WERI-Rb-1 (cell line): ENCODE results near the gene PTBP1.

Experiments used
- DNase-seq: peaks from one replicate; pipeline ENCODE4 v3.0.0-alpha.2; 2020
- H3K27ac ChIP-seq: fragments of 250-450 bp; sonication (Bioruptor Pico); 2 replicates; pipeline ENCODE4 v1.5.1; 2020; ENCODE audit warnings: mild to moderate bottlenecking, moderate library complexity
- H3K27me3 ChIP-seq: fragments of 250-450 bp; sonication (Bioruptor Pico); 2 replicates; pipeline ENCODE4 v1.5.1; 2021; ENCODE audit warnings: mild to moderate bottlenecking, low read depth, moderate library complexity; ENCODE audit not compliant: insufficient read depth, severe bottlenecking
- H3K36me3 ChIP-seq: fragments of 250-450 bp; sonication (Bioruptor Pico); 2 replicates; pipeline ENCODE4 v1.5.1; 2020; ENCODE audit warnings: mild to moderate bottlenecking, moderate library complexity
- H3K4me3 ChIP-seq: 2 replicates; pipeline ENCODE4 v1.5.1; 2011; ENCODE audit warnings: low read depth, mild to moderate bottlenecking, control low read depth, low read length
- H3K9me3 ChIP-seq: fragments of 250-450 bp; sonication (Bioruptor Pico); 2 replicates; pipeline ENCODE4 v1.5.1; 2021; ENCODE audit warnings: mild to moderate bottlenecking, moderate library complexity; ENCODE audit not compliant: severe bottlenecking
- CTCF ChIP-seq: IDR thresholded peaks from 2 replicates; pipeline ENCODE4 v1.5.1; 2011; ENCODE audit warnings: low read depth, mild to moderate bottlenecking, control low read depth, inconsistent platforms, low read length

PTBP1 gene

GRCh38 chr19:807627-808422 is 10.6 kb downstream of the PTBP1 start:
- peaks cover 92% of the 10 kb centered on the region for H3K36me3 ChIP-seq
- no peaks in the 10 kb centered on the region for H3K27me3 ChIP-seq
- H3K4me3 ChIP-seq, result no peak overlapping the region
- no peak for DNase-seq
- no peaks in the 10 kb centered on the region for H3K9me3 ChIP-seq
- no peak overlapping the region for H3K27ac ChIP-seq
- TF ChIP-seq CTCF, result no peak

DNA sequence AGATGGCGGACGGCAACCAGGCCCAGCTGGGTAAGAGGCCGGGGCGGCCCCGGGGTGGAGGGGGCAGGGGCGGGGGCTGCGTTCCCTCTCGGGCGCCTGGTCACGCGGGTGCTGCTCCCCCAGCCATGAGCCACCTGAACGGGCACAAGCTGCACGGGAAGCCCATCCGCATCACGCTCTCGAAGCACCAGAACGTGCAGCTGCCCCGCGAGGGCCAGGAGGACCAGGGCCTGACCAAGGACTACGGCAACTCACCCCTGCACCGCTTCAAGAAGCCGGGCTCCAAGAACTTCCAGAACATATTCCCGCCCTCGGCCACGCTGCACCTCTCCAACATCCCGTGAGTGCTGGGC is 11.1 kb downstream of the PTBP1 start:
- Histone ChIP-seq H3K36me3 (peaks cover 92% of the 10 kb centered on the region), H3K9me3 (no peaks in the 10 kb centered on the region), H3K4me3 (no peak overlapping the region), H3K27ac (no peak overlapping the region), H3K27me3 (no peaks in the 10 kb centered on the region)
- TF ChIP-seq CTCF, result no peak
- no peak for DNase-seq

DNA sequence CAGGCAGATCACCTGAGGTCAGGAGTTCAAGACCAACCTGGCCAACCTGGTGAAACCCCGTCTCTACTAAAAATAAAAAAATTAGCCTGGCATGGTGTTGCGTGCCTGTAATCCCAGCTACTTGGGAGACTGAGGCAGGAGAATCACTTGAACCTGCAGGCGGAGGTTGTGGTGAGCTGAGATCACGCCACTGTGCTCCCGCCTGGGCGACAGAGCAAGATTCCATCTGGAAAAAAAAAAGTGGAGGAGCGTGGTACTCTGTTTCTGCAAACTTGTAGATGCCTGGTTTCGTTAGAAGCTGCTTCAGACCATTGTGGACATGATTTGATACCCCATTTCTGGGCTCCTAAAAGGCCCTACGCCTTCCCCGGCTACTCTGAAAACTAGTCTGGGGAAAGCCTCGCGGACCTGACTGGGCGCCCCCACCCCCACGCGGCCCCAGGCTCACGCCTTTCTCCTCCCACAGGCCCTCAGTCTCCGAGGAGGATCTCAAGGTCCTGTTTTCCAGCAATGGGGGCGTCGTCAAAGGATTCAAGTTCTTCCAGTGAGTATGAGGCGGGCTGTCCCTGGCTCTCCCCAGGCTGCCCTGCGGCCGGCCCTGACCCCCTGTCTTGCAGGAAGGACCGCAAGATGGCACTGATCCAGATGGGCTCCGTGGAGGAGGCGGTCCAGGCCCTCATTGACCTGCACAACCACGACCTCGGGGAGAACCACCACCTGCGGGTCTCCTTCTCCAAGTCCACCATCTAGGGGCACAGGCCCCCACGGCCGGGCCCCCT is 13.0 kb downstream of the PTBP1 start:
- H3K36me3 ChIP-seq, result peaks cover 90% of the 10 kb centered on the region
- no peak for TF ChIP-seq CTCF
- no peak overlapping the region for H3K4me3 ChIP-seq
- no peak for DNase-seq
- no peaks in the 10 kb centered on the region for H3K27me3 ChIP-seq
- H3K27ac ChIP-seq, result no peak overlapping the region
- H3K9me3 ChIP-seq, result no peaks in the 10 kb centered on the region

DNA sequence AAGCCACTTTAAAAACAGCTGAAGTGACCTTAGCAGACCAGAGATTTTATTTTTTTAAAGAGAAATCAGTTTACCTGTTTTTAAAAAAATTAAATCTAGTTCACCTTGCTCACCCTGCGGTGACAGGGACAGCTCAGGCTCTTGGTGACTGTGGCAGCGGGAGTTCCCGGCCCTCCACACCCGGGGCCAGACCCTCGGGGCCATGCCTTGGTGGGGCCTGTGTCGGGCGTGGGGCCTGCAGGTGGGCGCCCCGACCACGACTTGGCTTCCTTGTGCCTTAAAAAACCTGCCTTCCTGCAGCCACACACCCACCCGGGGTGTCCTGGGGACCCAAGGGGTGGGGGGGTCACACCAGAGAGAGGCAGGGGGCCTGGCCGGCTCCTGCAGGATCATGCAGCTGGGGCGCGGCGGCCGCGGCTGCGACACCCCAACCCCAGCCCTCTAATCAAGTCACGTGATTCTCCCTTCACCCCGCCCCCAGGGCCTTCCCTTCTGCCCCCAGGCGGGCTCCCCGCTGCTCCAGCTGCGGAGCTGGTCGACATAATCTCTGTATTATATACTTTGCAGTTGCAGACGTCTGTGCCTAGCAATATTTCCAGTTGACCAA is 13.7 kb downstream of the PTBP1 start:
- no peak for TF ChIP-seq CTCF
- Histone ChIP-seq H3K27me3 (no peaks in the 10 kb centered on the region), H3K36me3 (peaks cover 86% of the 10 kb centered on the region), H3K27ac (no peak overlapping the region), H3K9me3 (no peaks in the 10 kb centered on the region), H3K4me3 (no peak overlapping the region)
- DNase-seq, result no peak

DNA sequence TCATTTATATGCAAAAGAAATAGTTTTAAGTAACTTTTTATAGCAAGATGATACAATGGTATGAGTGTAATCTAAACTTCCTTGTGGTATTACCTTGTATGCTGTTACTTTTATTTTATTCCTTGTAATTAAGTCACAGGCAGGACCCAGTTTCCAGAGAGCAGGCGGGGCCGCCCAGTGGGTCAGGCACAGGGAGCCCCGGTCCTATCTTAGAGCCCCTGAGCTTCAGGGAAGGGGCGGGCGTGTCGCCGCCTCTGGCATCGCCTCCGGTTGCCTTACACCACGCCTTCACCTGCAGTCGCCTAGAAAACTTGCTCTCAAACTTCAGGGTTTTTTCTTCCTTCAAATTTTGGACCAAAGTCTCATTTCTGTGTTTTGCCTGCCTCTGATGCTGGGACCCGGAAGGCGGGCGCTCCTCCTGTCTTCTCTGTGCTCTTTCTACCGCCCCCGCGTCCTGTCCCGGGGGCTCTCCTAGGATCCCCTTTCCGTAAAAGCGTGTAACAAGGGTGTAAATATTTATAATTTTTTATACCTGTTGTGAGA is 14.3 kb downstream of the PTBP1 start:
- no peak for DNase-seq
- Histone ChIP-seq H3K4me3 (no peak overlapping the region), H3K9me3 (no peaks in the 10 kb centered on the region), H3K27me3 (no peaks in the 10 kb centered on the region), H3K27ac (no peak overlapping the region), H3K36me3 (peaks cover 80% of the 10 kb centered on the region)
- TF ChIP-seq CTCF, result no peak
